Coronary artery (tissue), 2 donors: ENCODE data around the gene DAPP1.

Experiments used
- DNase-seq: peaks from one replicate; pipeline ENCODE4 v3.0.0-alpha.2; 2017; ENCODE audit warnings: low spot score
- H3K27ac ChIP-seq, 2 donors: fragments of 200-600 bp; sonication (generic); one replicate each; pipeline ENCODE4 v1.5.1; 2016 to 2019
- H3K4me3 ChIP-seq: fragments of 200-600 bp; sonication (generic); 2 replicates; pipeline ENCODE4 v1.5.1; 2016; ENCODE audit warnings: mild to moderate bottlenecking, moderate library complexity
- CTCF ChIP-seq: fragments of 200-600 bp; sonication (generic); IDR thresholded peaks from one replicate; pipeline ENCODE4 v1.5.1; 2019; ENCODE audit warnings: antibody characterized with exemption

The DAPP1 gene

DNA sequence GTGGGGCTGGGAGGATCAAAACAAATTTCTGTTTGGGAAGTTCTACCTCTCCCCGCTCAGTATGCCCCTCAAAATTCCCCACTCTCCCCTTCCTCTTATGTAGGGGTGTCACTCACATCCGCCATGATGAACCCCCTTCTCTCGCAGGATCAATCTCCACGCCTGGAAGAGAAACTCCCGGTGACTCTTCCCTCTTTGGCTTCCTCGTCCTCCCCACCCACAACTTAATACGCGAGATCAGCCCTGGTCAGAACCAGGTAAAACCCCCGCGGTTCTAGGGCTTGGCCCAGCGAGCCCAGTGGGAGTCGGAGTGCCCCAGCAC is 77.2 kb downstream of the DAPP1 start:
- Histone ChIP-seq H3K4me3 (peak overlapping the region; percentile 83), H3K27ac (peak overlapping the region; percentile 77 to 87)
- no peak for DNase-seq
- TF ChIP-seq CTCF, result no peak

DNA sequence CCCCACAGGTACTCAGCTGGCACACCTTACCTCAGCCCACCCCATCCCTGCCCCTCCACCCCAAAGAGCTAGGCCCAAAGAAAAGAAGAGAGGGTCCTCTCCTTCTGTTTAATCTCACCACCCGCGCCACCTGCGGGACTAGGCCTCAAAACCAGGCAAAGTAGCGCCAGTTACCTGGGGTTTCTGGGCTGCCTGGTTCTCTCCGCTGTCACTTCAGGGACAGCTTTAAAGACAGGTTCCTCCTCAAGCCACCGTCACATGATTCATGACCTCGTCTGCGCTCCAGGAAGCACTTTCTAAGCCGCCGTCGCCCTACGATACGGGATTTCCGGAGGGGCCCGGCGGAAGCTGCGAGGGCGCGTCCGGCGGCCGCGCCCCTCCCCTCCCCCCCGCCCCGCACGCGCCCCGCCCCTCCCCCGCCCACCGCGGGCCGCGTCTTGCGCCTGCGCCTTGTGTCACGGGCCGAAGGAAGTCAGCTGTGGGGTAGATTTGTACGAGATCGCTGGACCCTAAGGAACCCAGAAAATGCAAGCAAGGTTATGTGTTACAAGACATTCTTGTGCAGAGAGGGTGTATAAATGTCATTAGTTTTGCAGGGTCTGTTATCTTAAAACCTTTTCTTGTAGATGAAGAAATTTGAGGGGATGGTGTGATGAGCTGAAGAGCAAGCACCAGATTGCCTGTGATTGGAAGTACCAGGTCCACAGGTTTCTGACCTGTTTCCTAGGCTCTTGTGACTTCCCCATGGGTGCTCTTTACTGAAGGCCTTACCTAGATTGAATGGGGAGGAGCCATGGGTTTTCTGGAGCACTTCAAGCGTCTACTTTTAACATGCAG is 77.8 kb downstream of the DAPP1 start, which contains the start of gene LAMTOR3:
Gene LAMTOR3 (minus strand): TSS at position 267 of the 837 bp plus-strand sequence. CDS start 464 bp downstream, outside the sequence.
- DNase-seq, result peak; percentile 92
- no peak for TF ChIP-seq CTCF
- peak within 1 kb of the TSS; percentile 83 for H3K4me3 ChIP-seq
- H3K27ac ChIP-seq, result peak within 1 kb of the TSS; percentile 77 to 87

- TF ChIP-seq CTCF, result no peak
- H3K27ac ChIP-seq, result peak overlapping the region; percentile 77 to 87
- no peak for DNase-seq
- peak overlapping the region; percentile 83 for H3K4me3 ChIP-seq
Measured at GRCh38 chr4:99894998-99895397, 78.4 kb downstream of the DAPP1 start.

DNA sequence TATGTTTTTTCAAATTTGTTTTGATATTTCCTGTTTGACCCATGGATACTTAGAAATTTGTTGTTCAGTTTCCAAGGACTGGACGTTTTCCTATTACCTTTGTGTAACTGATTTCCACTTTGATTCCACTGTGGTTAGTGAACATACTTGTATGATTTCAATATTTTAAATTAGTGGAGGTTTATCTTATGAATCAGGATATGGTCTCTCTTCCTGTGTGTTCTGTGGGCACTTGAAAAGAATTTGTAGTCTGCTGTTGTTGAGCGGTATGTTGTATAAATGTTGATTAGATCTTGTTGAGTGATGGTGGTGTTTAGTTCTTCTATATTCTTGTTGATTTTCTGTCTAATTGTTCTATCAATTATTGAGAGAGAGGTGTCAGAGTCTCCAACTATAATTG is 98.8 kb downstream of the DAPP1 start:
- DNase-seq, result no peak
- Histone ChIP-seq H3K4me3 (no peak overlapping the region), H3K27ac (no peak overlapping the region)
- no peak for TF ChIP-seq CTCF

DNA sequence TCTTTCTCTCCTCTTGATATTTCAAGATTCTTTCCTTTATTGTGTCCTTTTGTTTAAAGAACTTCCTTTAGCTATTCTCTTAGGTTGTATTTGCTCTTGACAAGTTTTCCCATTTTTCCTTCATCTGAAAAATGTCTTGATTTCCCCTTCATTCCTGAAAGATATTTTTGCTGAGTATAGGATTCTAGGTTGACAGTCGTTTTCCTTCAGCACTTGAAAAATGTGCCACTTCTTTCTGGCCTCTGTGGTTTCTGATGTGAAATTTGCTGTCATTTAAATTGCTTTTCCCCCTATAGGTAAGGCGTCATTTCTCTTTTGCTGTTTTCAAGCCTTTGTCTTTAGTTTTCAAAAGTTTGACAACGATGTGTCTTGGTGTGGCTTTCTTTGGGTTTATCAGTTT is 100.9 kb downstream of the DAPP1 start:
- no peak overlapping the region for H3K4me3 ChIP-seq
- no peak overlapping the region for H3K27ac ChIP-seq
- DNase-seq, result no peak
- no peak for TF ChIP-seq CTCF

DNA sequence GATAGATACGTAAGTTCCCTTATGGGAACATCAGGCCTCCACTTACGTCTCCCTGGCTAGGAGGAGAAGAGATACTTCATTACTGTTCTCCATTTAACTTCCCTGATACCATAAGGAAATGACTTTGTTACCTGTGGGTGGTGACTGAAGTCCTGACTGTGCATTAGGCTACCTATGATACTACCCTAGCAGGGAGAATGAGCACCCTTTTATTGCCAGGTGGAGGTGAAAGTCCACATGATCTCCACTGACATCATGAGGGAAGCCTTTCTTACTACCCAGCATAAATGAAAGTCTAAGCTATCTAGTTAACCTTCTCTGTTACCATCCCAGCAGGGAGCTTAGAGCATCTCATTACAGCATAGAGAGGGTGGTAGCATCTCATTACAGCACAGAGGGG is 102.0 kb downstream of the DAPP1 start:
- no peak for DNase-seq
- no peak for TF ChIP-seq CTCF

More for the DNA sequence above, 102.0 kb downstream of the DAPP1 start:
- Histone ChIP-seq H3K27ac (no peak overlapping the region), H3K4me3 (no peak overlapping the region)
